ENCODE data around the gene SLC24A4. TPM values are rescaled to one million over a fixed set of nuclear protein-coding genes. Genes with fewer than 3 reads are reported as not detected.
A peak's percentile ranks its signal among the peaks of the same experiment; 100 is the strongest.

The SLC24A4 gene
- 1.2 TPM for polyA plus RNA-seq (ENCODE audit: insufficient read length)

GRCh38 chr14:92323011-92323915, at the start of gene SLC24A4:
TSS of gene SLC24A4 (plus strand) at chr14:92323165. CDS start at chr14:92323831, 666 bp downstream.
- DNase-seq: peak; percentile 54

- DNase-seq: no peak
These were observed 49.8 kb upstream of the SLC24A4 start for GRCh38 chr14:92273166-92273565.

GRCh38 chr14:92274055-92274454, 48.9 kb upstream of the SLC24A4 start:
- no peak for DNase-seq

GRCh38 chr14:92276074-92276473, 46.9 kb upstream of the SLC24A4 start:
- DNase-seq: no peak

- DNase-seq: no peak
These were observed 45.9 kb upstream of the SLC24A4 start for GRCh38 chr14:92277031-92277430.

- no peak for DNase-seq
These were observed 42.3 kb upstream of the SLC24A4 start for GRCh38 chr14:92280554-92281262.

GRCh38 chr14:92282669-92283068, 40.3 kb upstream of the SLC24A4 start:
- no peak for DNase-seq

- no peak for DNase-seq
These were observed 37.7 kb upstream of the SLC24A4 start for GRCh38 chr14:92285311-92285710.

- no peak for DNase-seq
These were observed 35.0 kb upstream of the SLC24A4 start for GRCh38 chr14:92287987-92288386.

GRCh38 chr14:92288994-92289660, 33.8 kb upstream of the SLC24A4 start:
- DNase-seq: no peak

GRCh38 chr14:92292673-92293072, 30.3 kb upstream of the SLC24A4 start:
- DNase-seq: no peak

- DNase-seq: no peak
These were observed 28.5 kb upstream of the SLC24A4 start for GRCh38 chr14:92294506-92294905.

- no peak for DNase-seq
These were observed 25.0 kb upstream of the SLC24A4 start for GRCh38 chr14:92297818-92298595.

GRCh38 chr14:92302481-92302880, 20.5 kb upstream of the SLC24A4 start:
- no peak for DNase-seq

- DNase-seq: no peak
These were observed 14.2 kb upstream of the SLC24A4 start for GRCh38 chr14:92308716-92309115.

- no peak for DNase-seq
These were observed 12.9 kb upstream of the SLC24A4 start for GRCh38 chr14:92309968-92310530.

GRCh38 chr14:92310776-92311375, 12.1 kb upstream of the SLC24A4 start:
- peak; percentile 29 for DNase-seq

- DNase-seq: no peak
These were observed 8.8 kb upstream of the SLC24A4 start for GRCh38 chr14:92314182-92314581.

- DNase-seq: no peak
These were observed 7.7 kb upstream of the SLC24A4 start for GRCh38 chr14:92315050-92315805.

- peak; percentile 31 for DNase-seq
These were observed 6.8 kb upstream of the SLC24A4 start for GRCh38 chr14:92316176-92316575.

- DNase-seq: no peak
These were observed 6.0 kb upstream of the SLC24A4 start for GRCh38 chr14:92316937-92317336.
